ENCODE data around the gene STKLD1.
"Not testable (repeated sequence)": the region's sequence is repeated elsewhere in the genome, so short reads cannot be mapped to it uniquely, and the experiment has no call there.

The STKLD1 gene

GRCh38 chr9:133375724-133376654, at the start of gene STKLD1, which contains the start of gene SURF4:
TSS of gene STKLD1 (plus strand) at chr9:133376366. CDS start at chr9:133376474, 108 bp downstream.
TSS of gene SURF4 (minus strand) at chr9:133376060. CDS start at chr9:133375969, 91 bp downstream.
- peak within 1 kb of the TSS; percentile 93 for H2AFZ ChIP-seq (ENCODE audit: low read depth, low read length)
- H3K9me3 ChIP-seq (ENCODE audit: low read length): no peaks in the 10 kb centered on the region
- no peaks in the 10 kb centered on the region for H3K27me3 ChIP-seq (ENCODE audit: insufficient read depth, low read length)
- peaks cover 8% of the 10 kb centered on the region for H3K4me1 ChIP-seq (ENCODE audit: insufficient read depth, low read length)
- peak within 1 kb of the TSS; percentile 70 for H3K4me3 ChIP-seq (ENCODE audit: low read length)
- H3K36me3 ChIP-seq (ENCODE audit: insufficient read depth, low read length): peaks cover 15% of the 10 kb centered on the region

DNA sequence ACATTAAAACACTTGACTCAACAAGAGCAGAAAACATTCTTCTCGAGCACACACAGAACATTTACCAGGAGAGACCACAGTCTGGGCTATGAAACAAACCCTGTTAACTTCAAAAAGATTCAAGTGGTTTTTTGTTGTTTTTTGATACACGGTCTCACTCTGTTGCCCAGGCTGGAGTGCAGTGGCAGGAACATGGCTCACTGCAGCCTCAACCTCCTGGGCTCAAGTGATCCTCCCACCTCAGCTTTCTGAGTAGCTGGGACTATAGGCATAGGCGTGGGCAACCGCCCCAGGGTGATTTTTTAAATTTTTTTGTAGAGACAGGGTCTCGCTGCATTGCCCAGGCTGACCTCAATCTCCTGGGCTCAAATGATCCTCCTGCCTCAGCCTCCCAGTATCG, 49.1 kb upstream of the STKLD1 start:
- H3K9me3 ChIP-seq (ENCODE audit: low read length); H3K4me3 ChIP-seq (ENCODE audit: low read length); H3K4me1 ChIP-seq (ENCODE audit: insufficient read depth, low read length); H2AFZ ChIP-seq (ENCODE audit: low read depth, low read length); H3K27me3 ChIP-seq (ENCODE audit: insufficient read depth, low read length): not testable (repeated sequence)
- peaks cover 19% of the 10 kb centered on the region for H3K36me3 ChIP-seq (ENCODE audit: insufficient read depth, low read length)

- H3K4me1 ChIP-seq (ENCODE audit: insufficient read depth, low read length): no peaks in the 10 kb centered on the region
- no peaks in the 10 kb centered on the region for H3K9me3 ChIP-seq (ENCODE audit: low read length)
- H3K4me3 ChIP-seq (ENCODE audit: low read length): no peak overlapping the region
- H3K36me3 ChIP-seq (ENCODE audit: insufficient read depth, low read length): peaks cover 29% of the 10 kb centered on the region
- no peaks in the 10 kb centered on the region for H3K27me3 ChIP-seq (ENCODE audit: insufficient read depth, low read length)
- no peak overlapping the region for H2AFZ ChIP-seq (ENCODE audit: low read depth, low read length)
Measured at GRCh38 chr9:133327834-133328484, 48.2 kb upstream of the STKLD1 start.

DNA sequence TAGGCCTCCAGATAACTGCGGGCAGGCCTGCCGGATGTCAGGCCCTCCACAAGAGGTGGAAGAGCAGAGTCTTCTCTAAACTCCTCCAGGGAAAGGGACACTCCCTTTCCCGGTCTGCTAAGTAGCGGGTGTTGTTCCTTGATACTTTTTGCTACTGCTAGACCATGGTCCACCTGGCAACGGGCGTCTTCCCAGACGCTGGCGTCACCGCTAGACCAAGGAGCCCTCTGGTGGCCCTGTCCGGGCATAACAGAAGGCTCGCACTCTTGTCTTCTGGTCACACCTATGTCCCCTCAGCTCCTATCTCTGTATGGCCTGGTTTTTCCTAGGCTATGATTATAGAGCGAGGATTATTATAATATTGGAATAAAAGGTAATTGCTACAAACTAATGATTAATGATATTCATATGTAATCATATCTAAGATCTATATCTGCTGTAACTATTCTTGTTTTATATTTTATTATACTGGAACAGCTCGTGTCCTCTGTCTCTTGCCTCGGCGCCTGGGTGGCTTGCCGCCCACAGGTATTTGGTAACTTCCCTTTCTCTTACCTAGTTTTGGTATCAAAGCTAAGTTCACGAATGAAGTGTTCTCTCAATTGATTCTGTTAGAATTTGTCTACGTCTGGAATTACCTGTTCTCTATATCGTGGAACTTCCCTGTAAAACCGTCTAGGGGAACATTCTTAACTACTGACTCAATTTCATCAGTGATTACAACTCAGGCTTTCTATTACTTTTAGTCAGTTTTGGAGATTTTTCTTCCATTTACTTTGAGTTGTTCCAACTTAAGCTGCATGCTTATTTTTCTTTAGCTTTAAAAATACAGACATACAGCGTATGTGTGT, 46.6 kb upstream of the STKLD1 start:
- peaks cover 43% of the 10 kb centered on the region for H3K36me3 ChIP-seq (ENCODE audit: insufficient read depth, low read length)
- not testable (repeated sequence) for H3K4me3 ChIP-seq (ENCODE audit: low read length); H2AFZ ChIP-seq (ENCODE audit: low read depth, low read length); H3K4me1 ChIP-seq (ENCODE audit: insufficient read depth, low read length); H3K9me3 ChIP-seq (ENCODE audit: low read length); H3K27me3 ChIP-seq (ENCODE audit: insufficient read depth, low read length)

GRCh38 chr9:133331221-133331620, 44.9 kb upstream of the STKLD1 start:
- H3K36me3 ChIP-seq (ENCODE audit: insufficient read depth, low read length): peaks cover 47% of the 10 kb centered on the region
- H3K27me3 ChIP-seq (ENCODE audit: insufficient read depth, low read length): no peaks in the 10 kb centered on the region
- no peak overlapping the region for H2AFZ ChIP-seq (ENCODE audit: low read depth, low read length)
- H3K4me3 ChIP-seq (ENCODE audit: low read length): no peak overlapping the region
- no peaks in the 10 kb centered on the region for H3K9me3 ChIP-seq (ENCODE audit: low read length)
- H3K4me1 ChIP-seq (ENCODE audit: insufficient read depth, low read length): peaks cover 11% of the 10 kb centered on the region

DNA sequence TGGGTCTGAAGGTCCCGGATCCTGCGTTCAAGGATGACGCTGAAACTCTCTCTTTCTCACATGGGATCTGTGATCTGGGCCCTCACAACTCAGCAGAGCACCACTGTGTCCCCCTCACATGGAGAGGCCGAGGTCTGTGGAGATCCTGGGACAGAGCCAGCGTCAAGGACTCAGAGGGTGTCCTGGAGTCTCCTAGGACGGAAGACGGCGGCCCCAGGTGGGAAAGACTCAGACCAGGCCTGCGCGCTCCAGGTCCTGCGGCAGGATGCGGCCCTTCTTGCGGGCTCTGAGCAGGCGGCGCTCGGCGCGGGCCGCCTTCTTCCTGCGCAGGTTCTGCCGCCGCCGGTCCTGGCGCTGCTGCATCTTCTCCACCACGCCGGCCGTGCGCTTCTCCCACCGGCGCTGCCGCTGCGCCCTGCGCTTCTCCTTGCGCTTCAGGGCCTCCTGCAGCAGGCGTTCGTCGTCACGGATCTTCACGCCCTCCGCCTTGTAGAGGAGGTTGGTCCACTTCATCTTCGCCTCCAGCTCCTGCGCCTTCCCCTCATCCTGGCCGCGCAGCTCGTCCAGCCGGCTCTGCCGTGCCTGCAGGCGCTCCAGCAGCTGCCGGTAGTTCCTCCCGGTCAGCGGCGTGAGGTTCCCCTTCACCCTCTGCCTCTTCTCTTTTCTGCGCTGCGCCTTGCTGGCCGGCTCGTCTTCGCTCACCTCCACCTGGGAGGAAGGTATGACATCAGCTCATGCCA, 44.4 kb upstream of the STKLD1 start:
- no peaks in the 10 kb centered on the region for H3K27me3 ChIP-seq (ENCODE audit: insufficient read depth, low read length)
- peaks cover 47% of the 10 kb centered on the region for H3K36me3 ChIP-seq (ENCODE audit: insufficient read depth, low read length)
- H3K4me3 ChIP-seq (ENCODE audit: low read length): no peak overlapping the region
- H3K4me1 ChIP-seq (ENCODE audit: insufficient read depth, low read length): peaks cover 15% of the 10 kb centered on the region
- H3K9me3 ChIP-seq (ENCODE audit: low read length): no peaks in the 10 kb centered on the region
- no peak overlapping the region for H2AFZ ChIP-seq (ENCODE audit: low read depth, low read length)

GRCh38 chr9:133332381-133332730, 43.8 kb upstream of the STKLD1 start:
- Histone ChIP-seq H2AFZ (ENCODE audit: low read depth, low read length) (no peak overlapping the region), H3K9me3 (ENCODE audit: low read length) (no peaks in the 10 kb centered on the region), H3K4me1 (ENCODE audit: insufficient read depth, low read length) (peaks cover 15% of the 10 kb centered on the region), H3K4me3 (ENCODE audit: low read length) (no peak overlapping the region), H3K36me3 (ENCODE audit: insufficient read depth, low read length) (peaks cover 47% of the 10 kb centered on the region), H3K27me3 (ENCODE audit: insufficient read depth, low read length) (no peaks in the 10 kb centered on the region)

DNA sequence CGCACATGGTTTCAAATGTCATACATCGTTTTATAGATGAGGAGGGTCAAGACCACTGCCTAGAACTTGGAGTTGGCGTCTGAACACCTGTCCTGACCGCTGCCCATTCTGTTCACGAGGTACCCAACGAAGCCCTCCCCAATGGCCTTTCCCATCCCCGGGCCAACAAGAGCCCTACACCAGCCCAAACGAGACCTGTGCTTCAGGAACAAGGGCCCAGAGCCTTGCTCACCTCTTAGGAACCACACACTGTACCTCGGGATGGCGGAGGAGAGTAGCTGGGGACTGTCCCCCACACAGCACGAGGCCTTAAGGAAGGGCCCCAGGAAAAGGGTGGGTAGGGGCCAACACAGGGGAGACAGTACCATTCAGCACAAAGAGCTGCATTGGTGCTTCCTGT, 43.2 kb upstream of the STKLD1 start:
- H3K36me3 ChIP-seq (ENCODE audit: insufficient read depth, low read length): peaks cover 47% of the 10 kb centered on the region

DNA sequence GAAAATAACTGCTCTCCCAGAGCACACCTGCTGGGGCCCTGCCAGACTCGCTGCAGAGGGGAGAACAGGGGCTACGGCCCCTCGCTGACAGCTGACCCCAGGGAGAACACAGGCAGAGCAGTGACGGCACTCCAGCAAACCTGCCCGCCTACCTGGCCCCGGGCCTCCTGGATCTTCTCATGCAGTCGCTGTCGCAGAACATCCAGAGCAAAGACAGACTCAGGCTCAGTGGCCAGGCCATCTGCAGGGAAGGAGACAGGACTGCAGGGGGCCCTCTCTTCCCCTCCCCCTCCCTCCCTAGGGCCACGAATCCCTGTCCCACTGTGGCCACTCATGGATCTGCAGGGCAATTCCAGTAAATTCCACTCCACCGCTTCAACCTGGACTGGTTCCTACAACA, 42.6 kb upstream of the STKLD1 start:
- peaks cover 15% of the 10 kb centered on the region for H3K4me1 ChIP-seq (ENCODE audit: insufficient read depth, low read length)
- peaks cover 47% of the 10 kb centered on the region for H3K36me3 ChIP-seq (ENCODE audit: insufficient read depth, low read length)
- H3K27me3 ChIP-seq (ENCODE audit: insufficient read depth, low read length): no peaks in the 10 kb centered on the region
- H2AFZ ChIP-seq (ENCODE audit: low read depth, low read length): no peak overlapping the region
- no peak overlapping the region for H3K4me3 ChIP-seq (ENCODE audit: low read length)
- H3K9me3 ChIP-seq (ENCODE audit: low read length): no peaks in the 10 kb centered on the region

More for the DNA sequence above, 43.2 kb upstream of the STKLD1 start:
- no peaks in the 10 kb centered on the region for H3K27me3 ChIP-seq (ENCODE audit: insufficient read depth, low read length)
- H3K4me3 ChIP-seq (ENCODE audit: low read length): no peak overlapping the region
- no peak overlapping the region for H2AFZ ChIP-seq (ENCODE audit: low read depth, low read length)
- no peaks in the 10 kb centered on the region for H3K9me3 ChIP-seq (ENCODE audit: low read length)
- H3K4me1 ChIP-seq (ENCODE audit: insufficient read depth, low read length): peaks cover 15% of the 10 kb centered on the region

- Histone ChIP-seq H3K4me3 (ENCODE audit: low read length) (no peak overlapping the region), H2AFZ (ENCODE audit: low read depth, low read length) (no peak overlapping the region), H3K9me3 (ENCODE audit: low read length) (no peaks in the 10 kb centered on the region), H3K4me1 (ENCODE audit: insufficient read depth, low read length) (peaks cover 15% of the 10 kb centered on the region), H3K27me3 (ENCODE audit: insufficient read depth, low read length) (no peaks in the 10 kb centered on the region), H3K36me3 (ENCODE audit: insufficient read depth, low read length) (peaks cover 51% of the 10 kb centered on the region)
Measured at GRCh38 chr9:133334161-133334560, 42.0 kb upstream of the STKLD1 start.

GRCh38 chr9:133334888-133335287, 41.3 kb upstream of the STKLD1 start:
- peaks cover 53% of the 10 kb centered on the region for H3K36me3 ChIP-seq (ENCODE audit: insufficient read depth, low read length)
- H3K4me1 ChIP-seq (ENCODE audit: insufficient read depth, low read length): peaks cover 15% of the 10 kb centered on the region
- not testable (repeated sequence) for H3K27me3 ChIP-seq (ENCODE audit: insufficient read depth, low read length); H2AFZ ChIP-seq (ENCODE audit: low read depth, low read length); H3K9me3 ChIP-seq (ENCODE audit: low read length)
- peak overlapping the region; percentile 70 for H3K4me3 ChIP-seq (ENCODE audit: low read length)

All from neuron (in vitro differentiated cells).